Hepatocyte (in vitro differentiated cells): ENCODE measurements around the gene ALPK1.

Source experiments
- CTCF ChIP-seq: fragments of 200-600 bp; sonication (generic); IDR thresholded peaks from 2 replicates; pipeline ENCODE4 v1.5.1; 2016; ENCODE audit warnings: antibody characterized with exemption, mild to moderate bottlenecking; ENCODE audit not compliant: poor library complexity
- EZH2 ChIP-seq: fragments of 200-600 bp; sonication (generic); IDR thresholded peaks from 2 replicates; pipeline ENCODE4 v1.6.1; 2016; ENCODE audit warnings: antibody characterized with exemption, mild to moderate bottlenecking, borderline replicate concordance
- EZH2phosphoT487 ChIP-seq: fragments of 200-600 bp; sonication (generic); IDR thresholded peaks from one replicate; pipeline ENCODE4 v1.6.1; 2018; ENCODE audit warnings: antibody characterized with exemption, mild to moderate bottlenecking, low read depth, moderate library complexity; ENCODE audit not compliant: unreplicated experiment, severe bottlenecking

GRCh38 chr4:112302320-112303274 lies 5.4 kb downstream of the ALPK1 start:
- TF ChIP-seq EZH2phosphoT487 (no peak), CTCF (no peak), EZH2 (no peak)
